GM18519 (cell line): Measurements from ENCODE around the gene THSD7B.

ENCODE experiments used
- ATAC-seq: cut with Tn5 transposase; IDR thresholded peaks from one replicate; pipeline ENCODE4 v1.9.1; 2021; ENCODE audit warnings: mild to moderate bottlenecking, moderate library complexity; ENCODE audit not compliant: unreplicated experiment, low FRiP score

The THSD7B gene

DNA sequence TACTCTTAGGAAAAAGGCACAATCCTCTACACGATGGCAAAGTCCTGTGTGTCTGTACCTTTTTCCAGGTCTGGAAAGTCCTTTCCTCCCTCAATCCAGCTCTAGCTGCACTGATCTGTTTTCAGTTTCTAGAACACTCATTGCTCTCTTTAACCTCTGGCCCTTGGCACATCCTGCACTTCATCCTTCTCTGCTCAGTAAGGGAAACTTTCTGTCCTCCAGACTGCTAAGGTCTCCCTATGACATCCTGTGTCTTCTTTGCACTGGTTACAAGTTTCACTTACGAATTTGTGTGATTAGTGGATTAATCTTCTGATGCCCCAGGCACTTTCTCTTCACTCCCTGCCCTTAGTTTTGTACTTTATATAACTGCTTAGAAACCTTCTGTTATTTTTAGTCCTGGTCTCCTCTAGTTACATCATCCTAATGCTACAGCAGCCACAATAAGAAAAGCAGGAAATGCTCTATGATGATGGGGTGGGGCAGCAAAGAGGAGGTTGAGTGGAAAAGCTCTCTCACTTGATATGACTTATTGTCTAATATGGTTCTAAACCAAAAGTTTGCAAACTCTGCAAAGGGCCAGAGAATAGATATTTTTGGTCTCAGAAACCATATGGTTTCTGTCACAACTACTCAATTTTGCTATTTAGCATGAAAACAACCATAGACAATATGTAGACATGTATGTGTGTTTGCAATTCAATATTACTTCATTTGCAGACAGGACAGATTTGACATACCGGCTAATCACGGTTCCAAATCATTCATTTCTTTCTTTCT is 568.2 kb downstream of the THSD7B start:
- ATAC-seq, result no peak

DNA sequence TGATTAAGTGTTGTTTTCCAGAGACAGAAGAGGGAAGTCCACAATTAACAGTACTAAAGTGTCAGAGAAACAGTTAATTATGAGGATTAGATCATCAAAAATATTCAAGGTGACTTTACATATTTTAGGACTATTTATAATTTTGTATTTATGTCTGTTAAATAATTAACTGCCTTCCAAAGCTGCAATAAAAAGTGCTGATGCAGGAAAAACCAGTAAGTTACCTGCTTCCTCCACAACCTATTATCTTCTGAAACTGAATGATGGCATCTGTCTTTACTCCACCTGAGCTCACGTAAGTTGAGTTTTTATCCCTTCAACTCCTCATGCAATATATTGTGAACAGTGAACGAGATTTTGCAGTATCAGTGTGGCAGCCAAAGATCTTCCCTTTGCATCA is 570.7 kb downstream of the THSD7B start:
- no peak for ATAC-seq

- ATAC-seq, result no peak
These were observed 573.7 kb downstream of the THSD7B start for GRCh38 chr2:137339051-137339450.

GRCh38 chr2:137345994-137346393 is 580.6 kb downstream of the THSD7B start:
- no peak for ATAC-seq

DNA sequence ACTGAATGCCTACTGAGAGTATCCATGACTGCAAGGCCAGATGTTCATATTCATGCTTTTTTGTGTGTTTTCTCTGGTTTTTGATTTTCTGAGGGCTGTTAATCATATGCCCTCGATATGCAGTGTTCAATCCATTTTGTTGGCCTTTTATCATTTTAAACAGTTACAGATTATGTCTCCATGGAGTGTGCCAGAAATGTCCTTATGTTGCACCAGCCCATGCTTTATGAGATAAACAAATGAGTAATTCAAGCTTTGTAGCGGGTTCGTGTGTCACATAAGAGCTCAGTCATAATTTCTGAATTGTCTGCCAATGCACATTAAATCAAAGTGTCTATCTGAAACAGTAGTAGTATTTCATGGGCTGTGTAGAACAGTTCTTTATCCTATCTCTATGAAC is 583.0 kb downstream of the THSD7B start:
- no peak for ATAC-seq

DNA sequence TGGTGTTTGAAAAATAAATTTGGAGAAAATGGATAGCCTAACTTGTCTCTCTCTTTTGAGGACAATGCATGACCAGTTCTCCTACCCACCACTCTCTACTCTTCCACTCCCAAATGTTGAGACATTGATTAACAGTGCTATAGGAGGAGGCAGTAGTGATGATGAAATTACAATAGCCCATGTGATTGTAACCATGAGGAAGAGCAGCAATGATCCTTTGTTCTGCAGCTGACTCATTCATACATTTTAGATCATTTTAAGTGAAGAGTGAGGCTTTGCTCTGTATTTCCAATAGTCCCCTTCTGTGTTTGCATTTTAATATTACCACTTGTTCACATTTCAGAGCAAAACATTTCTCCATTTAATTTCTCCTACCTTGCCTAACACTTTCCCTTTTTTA is 592.3 kb downstream of the THSD7B start:
- ATAC-seq, result no peak

GRCh38 chr2:137367361-137367760 is 602.0 kb downstream of the THSD7B start:
- ATAC-seq, result no peak

DNA sequence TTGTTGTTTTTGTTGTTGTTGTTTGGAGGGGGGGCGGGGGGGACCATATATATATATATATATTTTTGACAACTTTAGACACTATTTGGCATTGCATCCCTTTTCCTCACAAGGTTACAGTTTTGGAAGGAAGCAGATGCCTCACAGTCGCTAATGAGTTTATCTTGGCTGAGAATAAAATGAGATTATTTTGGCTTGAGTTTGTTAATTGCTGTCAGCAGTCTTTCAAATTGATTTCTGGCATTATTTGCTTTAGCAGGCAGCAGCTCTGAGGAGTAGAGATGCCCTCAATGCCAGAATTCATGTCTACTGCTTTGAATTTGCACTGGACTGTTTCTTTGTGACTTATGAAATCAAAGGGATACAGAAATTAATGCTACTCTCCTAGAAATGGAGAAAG is 603.8 kb downstream of the THSD7B start:
- ATAC-seq, result no peak

DNA sequence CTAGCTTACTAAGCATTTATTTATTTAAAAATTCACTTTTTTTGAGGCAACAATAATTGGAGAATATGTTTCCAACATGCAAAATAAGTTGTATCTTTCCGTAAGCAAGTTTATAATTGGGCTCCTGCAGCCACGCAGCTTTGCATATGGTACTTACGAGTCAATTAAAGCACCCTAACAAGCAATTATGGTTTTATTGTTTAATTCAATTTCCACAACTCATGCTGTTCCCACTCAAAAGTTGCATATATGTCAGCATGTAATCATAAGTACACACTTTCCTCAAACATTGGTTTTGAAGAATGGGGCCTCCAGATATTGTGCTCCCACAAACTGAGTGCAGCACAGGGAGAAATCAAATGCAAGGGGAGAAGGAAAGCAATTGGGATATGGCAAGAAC is 613.8 kb downstream of the THSD7B start:
- no peak for ATAC-seq

DNA sequence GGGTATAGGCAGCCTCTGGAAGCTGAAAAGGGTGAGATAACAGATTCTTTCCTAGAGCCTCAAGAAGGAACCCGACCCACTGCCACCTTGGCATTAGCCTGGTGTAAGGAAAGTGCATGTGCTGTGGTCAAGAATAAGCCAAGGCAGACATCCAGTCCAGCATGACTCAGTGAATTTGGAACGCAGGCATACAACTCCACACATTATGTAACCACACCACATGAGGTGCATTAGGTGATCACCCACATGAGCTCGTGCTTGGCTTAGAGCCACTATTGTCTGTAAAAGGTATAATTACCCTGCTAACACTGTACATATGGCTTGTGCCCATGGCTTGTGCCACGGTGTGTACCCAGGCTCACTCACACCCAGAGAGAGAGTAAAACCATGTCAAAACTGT is 615.3 kb downstream of the THSD7B start:
- no peak for ATAC-seq

- ATAC-seq, result no peak
These were observed 616.4 kb downstream of the THSD7B start for GRCh38 chr2:137381731-137382130.

DNA sequence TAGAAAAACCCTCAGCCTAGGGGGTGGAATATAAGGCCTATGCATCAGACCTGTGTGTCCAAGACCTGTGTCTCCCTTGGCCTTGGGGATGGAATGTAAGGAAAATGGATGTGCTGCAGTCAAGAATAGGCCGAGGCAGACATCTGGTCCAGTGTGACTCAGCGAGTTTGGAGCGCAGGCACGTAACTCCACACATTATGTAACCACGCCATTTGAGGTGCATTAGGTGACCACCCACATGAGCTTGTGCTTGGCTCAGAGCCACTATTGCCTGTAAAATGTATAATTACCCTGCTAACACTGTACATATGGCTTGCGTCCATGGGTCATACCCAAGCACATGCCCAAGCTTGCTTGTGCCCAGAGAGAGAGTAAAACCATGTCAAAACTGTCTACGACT is 618.0 kb downstream of the THSD7B start:
- no peak for ATAC-seq

DNA sequence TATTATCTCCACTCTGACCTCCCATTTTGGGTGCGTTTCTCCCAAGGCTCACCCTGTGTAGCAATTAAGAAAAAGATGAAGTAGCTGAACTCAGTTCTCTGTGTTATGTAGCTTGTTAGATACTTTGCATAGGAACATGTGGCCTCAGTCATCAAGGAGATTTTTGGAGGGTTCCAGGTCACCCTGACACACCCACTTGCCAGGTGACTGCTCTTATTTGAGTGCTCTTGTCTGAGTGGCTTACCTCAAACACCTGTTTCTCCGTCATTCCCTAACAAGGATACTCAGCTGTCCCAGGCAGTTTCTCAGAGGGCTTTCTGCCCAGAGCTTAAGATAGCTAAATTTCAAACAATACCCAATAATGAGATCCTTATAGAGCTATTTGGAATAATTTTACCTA is 621.7 kb downstream of the THSD7B start:
- ATAC-seq, result no peak

- no peak for ATAC-seq
These were observed 640.2 kb downstream of the THSD7B start for GRCh38 chr2:137405496-137405895.

DNA sequence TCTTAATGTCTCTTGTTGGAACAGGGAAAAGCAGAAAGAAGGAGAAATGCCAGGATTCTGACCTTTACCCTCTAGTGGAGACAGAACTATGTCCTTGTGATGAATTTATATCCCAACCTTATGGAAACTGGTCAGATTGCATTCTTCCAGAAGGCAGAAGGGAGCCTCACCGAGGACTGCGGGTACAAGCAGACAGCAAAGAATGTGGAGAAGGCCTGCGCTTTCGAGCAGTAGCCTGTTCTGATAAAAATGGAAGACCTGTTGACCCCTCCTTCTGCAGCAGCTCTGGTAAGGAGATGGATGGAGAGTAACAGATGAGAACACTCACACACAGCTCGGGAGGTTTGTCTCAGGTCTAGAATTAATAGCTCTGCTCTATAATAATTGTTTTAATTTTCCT is 646.2 kb downstream of the THSD7B start:
- ATAC-seq, result no peak

GRCh38 chr2:137420744-137421143 is 655.4 kb downstream of the THSD7B start:
- no peak for ATAC-seq

DNA sequence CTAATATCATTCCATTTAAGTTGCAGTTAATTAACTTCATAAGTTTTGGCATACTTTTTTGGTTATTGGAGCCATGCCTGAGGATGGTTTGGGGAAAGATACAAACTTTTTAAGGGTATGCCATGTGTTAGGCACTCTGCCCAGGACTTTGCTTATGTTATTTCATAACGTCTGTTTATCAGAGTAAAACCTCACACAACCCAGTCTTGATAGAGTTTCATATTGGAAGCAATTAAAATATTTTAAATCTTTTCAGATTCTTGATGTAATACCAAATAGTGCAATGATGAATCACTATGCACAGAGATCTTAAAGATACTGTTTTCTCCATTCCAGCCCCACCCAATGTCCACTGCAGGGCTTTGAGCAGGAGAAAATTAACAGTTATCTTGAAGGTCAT is 669.8 kb downstream of the THSD7B start:
- ATAC-seq, result no peak

- no peak for ATAC-seq
These were observed 672.0 kb downstream of the THSD7B start for GRCh38 chr2:137437386-137437785.

DNA sequence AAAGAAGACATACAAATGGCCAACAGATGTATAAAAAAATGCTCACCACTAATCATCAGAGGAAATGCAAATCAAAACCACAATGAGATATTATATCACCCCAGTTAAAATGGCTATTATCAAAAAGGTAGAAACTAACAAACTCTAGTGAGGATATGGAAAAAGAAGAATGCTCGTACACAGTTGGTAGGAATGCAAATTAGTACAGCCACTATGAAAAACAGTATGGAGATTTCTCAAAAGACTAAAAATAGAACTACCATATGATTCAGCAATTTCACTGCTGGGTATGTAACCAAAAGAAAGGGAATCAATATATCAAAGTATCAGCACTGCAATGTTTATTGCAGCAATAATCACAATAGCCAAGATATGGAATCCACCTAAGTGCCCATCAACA is 679.6 kb downstream of the THSD7B start:
- no peak for ATAC-seq

DNA sequence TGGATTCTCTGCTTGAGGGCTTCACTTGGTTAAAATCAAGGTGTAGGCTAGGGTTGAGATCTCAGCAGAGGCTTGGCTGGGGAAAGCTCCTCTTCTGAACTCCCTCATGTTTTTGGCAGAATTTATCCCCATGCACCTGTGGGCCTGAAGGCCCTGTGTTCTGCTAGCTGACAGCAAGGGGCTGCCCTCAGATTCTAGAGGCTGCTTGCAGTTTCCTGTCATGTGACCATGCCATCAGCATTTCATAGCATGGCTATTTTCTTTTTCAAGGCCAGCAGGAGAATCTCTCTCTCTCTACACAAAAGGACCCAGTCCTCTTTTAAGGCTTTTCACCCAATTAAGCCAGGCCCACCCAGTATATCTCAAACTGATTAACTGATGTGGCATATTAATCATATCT is 684.1 kb downstream of the THSD7B start:
- no peak for ATAC-seq

GRCh38 chr2:137454886-137455285 is 689.5 kb downstream of the THSD7B start:
- no peak for ATAC-seq

DNA sequence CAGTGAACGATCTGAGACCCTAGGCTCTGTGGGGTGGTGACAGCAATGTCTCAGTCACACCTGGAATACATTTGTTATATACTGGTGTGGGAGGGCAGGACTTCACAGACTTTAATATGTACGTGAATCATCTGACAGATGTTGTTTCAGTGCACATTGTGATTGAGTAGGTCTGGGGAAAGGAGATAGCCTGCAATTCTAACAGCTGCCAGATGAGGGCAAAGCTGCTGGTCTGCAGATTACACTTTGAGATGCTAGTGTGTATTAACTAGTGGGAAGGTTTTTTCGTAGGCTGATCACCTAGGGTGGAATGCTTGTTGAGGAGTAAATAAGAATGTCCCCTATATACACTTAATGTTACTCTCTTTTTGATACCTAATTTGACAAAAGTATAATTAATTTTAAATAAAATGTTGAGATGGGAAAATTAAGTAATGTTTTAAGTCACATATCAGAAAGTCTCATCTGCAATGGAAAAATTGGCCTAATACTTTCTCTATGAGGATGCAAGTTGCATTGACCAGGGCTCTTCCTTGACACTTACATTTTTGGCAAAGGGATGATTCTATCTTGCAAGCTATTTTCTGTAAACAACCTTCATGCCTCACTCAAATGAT is 702.0 kb downstream of the THSD7B start:
- ATAC-seq, result peak; percentile 89
